ENCODE data around the gene BOLA2B. TPM values are rescaled to one million over a fixed set of nuclear protein-coding genes. Genes with fewer than 3 reads are reported as not detected.
"Not testable (repeated sequence)": the region's sequence is repeated elsewhere in the genome, so short reads cannot be mapped to it uniquely, and the experiment has no call there.

The BOLA2B gene
- total RNA-seq: 10 to 100 TPM; 62.1 to 79.0 TPM
- polyA plus RNA-seq: 100 to 1,000 TPM; 144 to 169 TPM

DNA sequence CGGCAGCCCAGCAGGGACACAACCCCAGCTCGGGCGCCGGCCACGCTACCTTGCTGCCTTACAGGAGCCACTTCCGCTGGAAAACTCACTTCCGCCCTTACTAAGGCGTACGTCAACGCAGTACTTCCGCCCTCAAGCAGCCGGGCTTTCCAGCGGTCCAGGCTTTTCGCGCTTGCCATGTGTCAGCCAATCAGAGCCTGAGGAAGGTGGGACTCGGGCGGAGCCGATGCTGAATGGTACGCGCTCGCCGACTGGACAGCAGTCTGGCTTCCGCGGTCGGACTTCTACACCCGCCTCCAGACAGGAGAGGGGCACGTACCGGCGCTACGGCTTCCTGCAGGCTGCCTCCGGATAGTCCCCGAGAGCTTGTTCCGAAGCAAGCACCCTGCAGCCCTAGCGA, at the start of gene BOLA2B, which contains the start of gene SLX1A:
BOLA2B (minus strand) TSS at position 52 of the 400 bp plus-strand sequence. CDS start 71 bp downstream, outside the sequence.
SLX1A (plus strand) TSS at position 261 of the 400 bp plus-strand sequence. CDS start 210 bp downstream, outside the sequence.
- H3K36me3 ChIP-seq (ENCODE audit: insufficient read depth, low read length); H3K27me3 Mint-ChIP-seq; H3K4me1 ChIP-seq (ENCODE audit: insufficient read depth, low read length); H3K27ac Mint-ChIP-seq; H3K4me1 Mint-ChIP-seq; H3K9me3 ChIP-seq (ENCODE audit: control insufficient read depth in 1 of 2, low read length in 2 of 2); H3K4me3 Mint-ChIP-seq; H3K9me3 Mint-ChIP-seq; POLR2A ChIA-PET (ENCODE audit: partially characterized antibody); H3K4me3 ChIP-seq (ENCODE audit: low read length in 2 of 2); intact Hi-C loops (cut with micrococcal nuclease); H3K27ac ChIP-seq (ENCODE audit: low read depth, low read length); DNase-seq; CTCF ChIA-PET (ENCODE audit: partially characterized antibody); H3K27me3 ChIP-seq (ENCODE audit: insufficient read depth, low read length); H3K36me3 Mint-ChIP-seq: not testable (repeated sequence)

DNA sequence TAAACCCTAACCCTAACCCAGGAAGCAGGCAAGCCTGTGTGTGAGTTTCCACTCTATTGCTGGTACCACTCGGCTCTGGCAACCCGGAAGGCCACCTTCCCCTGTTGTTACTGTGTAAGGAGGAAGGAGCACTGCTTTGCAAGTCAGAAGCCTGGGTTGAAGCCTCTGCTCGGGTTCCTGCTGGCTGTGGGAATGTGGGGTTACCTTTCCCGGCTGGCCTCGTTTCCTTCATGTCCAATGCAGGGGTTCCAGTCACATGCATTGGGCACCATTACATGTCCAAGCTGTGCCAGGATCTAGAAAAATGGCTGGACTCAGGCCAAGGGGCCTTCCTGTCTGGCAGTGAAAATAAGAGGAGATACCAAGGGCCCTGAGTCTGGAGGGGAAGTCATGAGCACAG, 23.6 kb upstream of the BOLA2B start:
- CTCF ChIA-PET (ENCODE audit: partially characterized antibody); H3K27ac ChIP-seq (ENCODE audit: low read depth, low read length); H3K4me3 ChIP-seq (ENCODE audit: low read length in 2 of 2); intact Hi-C loops (cut with micrococcal nuclease); H3K4me1 Mint-ChIP-seq; H3K36me3 ChIP-seq (ENCODE audit: insufficient read depth, low read length); DNase-seq; H3K9me3 ChIP-seq (ENCODE audit: control insufficient read depth in 1 of 2, low read length in 2 of 2); POLR2A ChIA-PET (ENCODE audit: partially characterized antibody); H3K27me3 Mint-ChIP-seq; H3K27ac Mint-ChIP-seq; H3K27me3 ChIP-seq (ENCODE audit: insufficient read depth, low read length); H3K36me3 Mint-ChIP-seq; H3K4me1 ChIP-seq (ENCODE audit: insufficient read depth, low read length); H3K9me3 Mint-ChIP-seq; H3K4me3 Mint-ChIP-seq: not testable (repeated sequence)

DNA sequence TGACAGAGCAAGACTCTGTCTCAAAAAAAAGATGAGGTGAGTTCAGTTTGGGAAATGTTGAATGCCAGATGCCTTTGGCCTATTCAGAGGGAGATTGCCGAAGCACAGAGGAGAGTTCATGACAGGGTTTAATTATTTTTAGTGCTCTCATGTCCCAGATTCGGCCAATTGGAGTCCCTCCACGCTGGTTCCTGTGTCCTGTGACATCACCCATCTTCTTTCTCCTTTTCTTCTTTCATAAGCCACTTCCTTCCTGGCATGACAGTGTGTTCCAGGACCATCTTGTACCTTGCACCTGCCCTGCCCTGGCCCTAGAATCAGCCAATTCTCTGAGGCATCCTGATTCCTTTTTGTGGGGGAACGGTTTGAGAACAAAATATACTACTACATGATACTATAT, 17.9 kb upstream of the BOLA2B start:
- H3K9me3 Mint-ChIP-seq; H3K36me3 ChIP-seq (ENCODE audit: insufficient read depth, low read length); H3K9me3 ChIP-seq (ENCODE audit: control insufficient read depth in 1 of 2, low read length in 2 of 2); H3K36me3 Mint-ChIP-seq; H3K27me3 Mint-ChIP-seq; CTCF ChIA-PET (ENCODE audit: partially characterized antibody); H3K4me3 Mint-ChIP-seq; H3K27ac Mint-ChIP-seq; H3K27ac ChIP-seq (ENCODE audit: low read depth, low read length); H3K4me3 ChIP-seq (ENCODE audit: low read length in 2 of 2); H3K4me1 ChIP-seq (ENCODE audit: insufficient read depth, low read length); H3K4me1 Mint-ChIP-seq; DNase-seq; intact Hi-C loops (cut with micrococcal nuclease); H3K27me3 ChIP-seq (ENCODE audit: insufficient read depth, low read length); POLR2A ChIA-PET (ENCODE audit: partially characterized antibody): not testable (repeated sequence)

DNA sequence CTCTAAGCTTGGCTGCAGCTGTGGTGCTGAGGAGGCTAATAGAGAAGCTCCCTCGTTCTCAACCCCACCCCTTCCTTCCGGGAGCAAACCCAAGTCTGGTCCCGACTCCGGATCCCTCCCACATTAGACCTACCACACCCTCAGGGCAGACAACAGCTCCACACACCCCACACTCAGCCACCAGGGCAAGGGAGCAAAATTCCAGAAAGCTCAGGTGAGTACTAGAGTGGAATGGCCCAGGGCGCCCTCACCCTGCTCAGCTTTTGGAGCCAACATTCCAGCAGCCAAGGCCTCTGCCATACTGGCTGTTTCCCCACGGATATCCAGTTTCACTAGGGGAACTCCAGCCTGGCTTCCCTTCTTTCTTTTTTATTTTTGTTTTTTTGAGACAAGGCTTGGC, 15.6 kb upstream of the BOLA2B start:
- H3K27ac ChIP-seq (ENCODE audit: low read depth, low read length); H3K4me3 Mint-ChIP-seq; CTCF ChIA-PET (ENCODE audit: partially characterized antibody); H3K9me3 ChIP-seq (ENCODE audit: control insufficient read depth in 1 of 2, low read length in 2 of 2); H3K4me1 Mint-ChIP-seq; H3K27ac Mint-ChIP-seq; H3K36me3 ChIP-seq (ENCODE audit: insufficient read depth, low read length); H3K27me3 Mint-ChIP-seq; H3K36me3 Mint-ChIP-seq; POLR2A ChIA-PET (ENCODE audit: partially characterized antibody); H3K27me3 ChIP-seq (ENCODE audit: insufficient read depth, low read length); H3K4me1 ChIP-seq (ENCODE audit: insufficient read depth, low read length); H3K4me3 ChIP-seq (ENCODE audit: low read length in 2 of 2); intact Hi-C loops (cut with micrococcal nuclease); H3K9me3 Mint-ChIP-seq: not testable (repeated sequence)
- DNase-seq: peak in 2 of 5 donors; percentile 37 to 68

DNA sequence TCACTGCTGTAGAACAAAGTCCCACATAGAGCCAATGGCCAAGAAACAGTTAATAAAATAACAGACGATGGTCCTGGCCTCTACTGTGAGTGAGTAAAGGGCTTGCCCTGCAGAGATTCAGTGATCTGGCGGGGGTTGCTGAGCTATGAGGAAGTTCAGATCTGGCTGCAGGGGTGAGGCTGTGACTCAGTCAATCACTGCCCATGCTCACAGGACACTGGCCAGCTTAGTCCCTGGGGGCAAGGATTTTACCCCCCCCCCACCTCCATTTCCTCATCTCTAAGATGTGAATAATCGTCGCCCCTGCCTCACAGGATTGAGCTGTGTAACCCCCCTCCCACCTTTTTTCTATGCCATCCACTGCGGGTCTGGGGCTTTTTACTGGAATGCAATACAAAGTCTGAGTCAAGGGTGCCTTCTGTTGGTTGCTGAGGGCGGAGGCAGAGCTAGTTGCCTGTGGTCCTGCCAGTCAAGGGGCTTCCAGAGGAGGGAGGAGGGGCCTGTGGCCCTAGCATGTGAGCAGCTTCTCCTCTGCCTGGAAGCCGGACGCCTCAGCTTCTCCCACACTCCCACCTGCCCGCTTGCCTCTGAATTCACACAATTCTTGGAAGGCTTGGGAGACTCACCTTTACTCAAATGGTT, 13.7 kb upstream of the BOLA2B start:
- H3K9me3 ChIP-seq (ENCODE audit: control insufficient read depth in 1 of 2, low read length in 2 of 2); H3K4me1 ChIP-seq (ENCODE audit: insufficient read depth, low read length); H3K9me3 Mint-ChIP-seq; H3K4me1 Mint-ChIP-seq; H3K4me3 ChIP-seq (ENCODE audit: low read length in 2 of 2); H3K36me3 Mint-ChIP-seq; H3K27ac ChIP-seq (ENCODE audit: low read depth, low read length); POLR2A ChIA-PET (ENCODE audit: partially characterized antibody); CTCF ChIA-PET (ENCODE audit: partially characterized antibody); H3K36me3 ChIP-seq (ENCODE audit: insufficient read depth, low read length); H3K27me3 ChIP-seq (ENCODE audit: insufficient read depth, low read length); H3K27me3 Mint-ChIP-seq; intact Hi-C loops (cut with micrococcal nuclease): not testable (repeated sequence)
- DNase-seq: peak in 1 of 5 donors; percentile 28
- Mint-ChIP-seq H3K4me3 (peak overlapping the region in 1 of 8 donors; percentile 54), H3K27ac (peak overlapping the region in 1 of 7 donors; percentile 51)

DNA sequence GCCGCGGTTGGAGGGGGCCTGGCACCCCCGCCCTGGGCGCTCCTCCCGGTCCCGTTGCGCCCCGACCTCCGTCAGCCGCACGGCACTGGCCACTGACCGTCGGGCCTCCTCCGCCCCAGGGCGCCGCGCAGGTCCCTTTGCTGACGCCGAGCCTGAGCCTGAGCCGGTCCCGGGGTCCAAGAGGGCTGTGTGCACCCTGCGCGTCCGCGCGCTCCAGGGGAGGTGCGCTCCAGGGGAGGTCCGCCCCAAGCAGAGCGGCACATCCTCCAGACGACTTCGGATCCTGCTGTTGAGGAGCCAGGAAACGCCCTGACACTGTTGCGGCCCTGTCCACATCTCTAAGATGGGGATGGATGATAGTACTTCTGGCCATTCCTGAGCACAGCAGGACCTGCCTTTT, 12.8 kb upstream of the BOLA2B start:
- H3K9me3 ChIP-seq (ENCODE audit: control insufficient read depth in 1 of 2, low read length in 2 of 2); H3K27ac ChIP-seq (ENCODE audit: low read depth, low read length); H3K9me3 Mint-ChIP-seq; H3K4me1 ChIP-seq (ENCODE audit: insufficient read depth, low read length); H3K27me3 Mint-ChIP-seq; H3K27ac Mint-ChIP-seq; POLR2A ChIA-PET (ENCODE audit: partially characterized antibody); H3K36me3 ChIP-seq (ENCODE audit: insufficient read depth, low read length); H3K4me1 Mint-ChIP-seq; H3K4me3 Mint-ChIP-seq; H3K36me3 Mint-ChIP-seq; H3K27me3 ChIP-seq (ENCODE audit: insufficient read depth, low read length); intact Hi-C loops (cut with micrococcal nuclease); CTCF ChIA-PET (ENCODE audit: partially characterized antibody); DNase-seq: not testable (repeated sequence)
- H3K4me3 ChIP-seq (ENCODE audit: low read length in 2 of 2): peak overlapping the region in 1 of 2 donors; percentile 45

DNA sequence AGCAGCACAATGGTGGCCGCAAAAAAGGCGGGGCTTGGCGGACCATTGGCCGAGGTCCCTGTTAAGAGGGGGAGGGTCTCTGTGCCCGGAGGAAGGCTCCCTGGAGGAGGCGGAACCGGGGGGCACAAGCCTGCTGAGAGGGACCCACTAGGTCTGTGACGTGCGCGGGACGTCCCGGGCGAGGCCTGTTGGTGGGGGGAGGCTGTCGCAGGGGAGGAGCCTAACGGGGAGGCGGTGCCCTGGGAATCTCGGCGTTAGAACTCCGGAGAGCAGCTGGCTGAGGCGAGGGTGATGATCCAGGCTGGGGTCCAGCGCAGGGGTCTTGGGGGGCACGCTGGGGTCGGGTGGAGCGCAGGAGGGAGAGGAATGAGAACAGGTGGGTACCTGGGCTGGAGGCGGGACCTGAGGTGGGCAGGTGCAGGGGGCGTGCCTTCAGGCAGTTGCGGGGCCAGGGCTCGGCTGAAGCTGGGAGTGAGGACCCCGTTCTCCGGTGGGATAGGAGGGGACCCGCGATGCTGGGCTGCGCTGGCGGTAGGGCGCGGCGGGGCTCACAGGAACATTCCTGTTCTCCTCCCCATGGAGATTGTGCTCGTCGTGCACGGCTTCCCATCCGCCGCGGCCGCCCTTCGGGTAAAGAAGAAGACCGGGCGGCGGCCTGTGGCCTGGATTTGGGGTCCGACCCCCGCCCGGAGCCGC, 12.2 kb upstream of the BOLA2B start:
- POLR2A ChIA-PET (ENCODE audit: partially characterized antibody); H3K9me3 ChIP-seq (ENCODE audit: control insufficient read depth in 1 of 2, low read length in 2 of 2); H3K4me1 ChIP-seq (ENCODE audit: insufficient read depth, low read length); H3K36me3 ChIP-seq (ENCODE audit: insufficient read depth, low read length); H3K27me3 ChIP-seq (ENCODE audit: insufficient read depth, low read length); H3K36me3 Mint-ChIP-seq; intact Hi-C loops (cut with micrococcal nuclease); H3K4me3 Mint-ChIP-seq; CTCF ChIA-PET (ENCODE audit: partially characterized antibody); H3K27me3 Mint-ChIP-seq; H3K27ac ChIP-seq (ENCODE audit: low read depth, low read length); H3K4me1 Mint-ChIP-seq; H3K9me3 Mint-ChIP-seq; H3K27ac Mint-ChIP-seq: not testable (repeated sequence)
- peak in 2 of 5 donors; percentile 2 to 9 for DNase-seq
- peak overlapping the region in 1 of 2 donors; percentile 45 for H3K4me3 ChIP-seq (ENCODE audit: low read length in 2 of 2)
